A549 (cell line): ENCODE measurements around the gene RYR3. TPM values are rescaled to one million over a fixed set of nuclear protein-coding genes. Genes with fewer than 3 reads are reported as not detected.

Experiments used
- ATAC-seq, 2 experiments: fragments of 200-7000 bp in 1 of 2; fragments of >200 bp in 1 of 2; cut with Nextera tagmentation in 1 of 2; cut with Tn5 transposase in 1 of 2; 3 replicates each; pipeline versions ENCODE4 v1.8.0 to v1.9.1; 2018 to 2020; ENCODE audit warnings: mild to moderate bottlenecking in 1 of 2, moderate library complexity in 1 of 2
- CTCF ChIA-PET: fragments of 300-600 bp; sonication (Branson Sonifier 250); formaldehyde crosslinking; extraction: SDS; loops from one replicate; lab custom pipeline; 2021; ENCODE audit warnings: antibody characterized with exemption, inconsistent platforms; lab: Yijun Ruan, JAX
- POLR2A ChIA-PET: fragments of 350-600 bp; formaldehyde crosslinking; extraction: SDS; loops from one replicate; lab custom pipeline; 2021; ENCODE audit warnings: antibody characterized with exemption, inconsistent platforms; lab: Yijun Ruan, JAX
- DNase-seq, 2 experiments: peaks; one replicate each; pipeline versions ENCODE4 v3.0.0 to v3.0.0-alpha.2; 2011 to 2016; ENCODE audit warnings: low read depth in 1 of 2, low spot score in 1 of 2
- FAIRE-seq: peaks from 2 replicates; lab custom pipeline; 2011; peaks lifted over from hg19 to GRCh38; lab: Jason Lieb, UNC
- H3K27ac ChIP-seq, 2 experiments: fragments of >200 bp; sonication (Bioruptor Twin); formaldehyde crosslinking; 3 replicates each; pipeline ENCODE4 v1.5.1; 2016 to 2017
- H3K4me1 ChIP-seq: fragments of >200 bp; sonication (Bioruptor Twin); formaldehyde crosslinking; 3 replicates; pipeline ENCODE4 v1.6.1; 2016
- H3K4me2 ChIP-seq: fragments of >200 bp; sonication (Bioruptor Twin); formaldehyde crosslinking; 3 replicates; pipeline ENCODE4 v1.6.1; 2016
- H3K4me3 ChIP-seq: fragments of >200 bp; sonication (Bioruptor Twin); formaldehyde crosslinking; 3 replicates; pipeline ENCODE4 v1.5.1; 2016
- H3K9me3 ChIP-seq: fragments of >200 bp; sonication (Bioruptor Twin); formaldehyde crosslinking; 3 replicates; pipeline ENCODE4 v1.6.1; 2016
- ATOH8 ChIP-seq: fragments of 250-450 bp; sonication (Bioruptor Pico); IDR thresholded peaks from 2 replicates; pipeline ENCODE4 v1.5.0; 2020; ENCODE audit warnings: low read depth, mild to moderate bottlenecking, moderate library complexity
- CBX2 ChIP-seq: fragments of 200-600 bp; sonication (generic); IDR thresholded peaks from 2 replicates; pipeline ENCODE4 v1.6.1; 2016; ENCODE audit warnings: low read depth, mild to moderate bottlenecking, borderline replicate concordance
- CHD2 ChIP-seq: fragments of 150-350 bp; IDR thresholded peaks from 2 replicates; pipeline ENCODE4 v1.6.1; 2014; ENCODE audit warnings: low read length; ENCODE audit not compliant: partially characterized antibody
- CHD4 ChIP-seq: fragments of 200-600 bp; sonication (generic); IDR thresholded peaks from 2 replicates; pipeline ENCODE4 v1.6.1; 2016; ENCODE audit warnings: antibody characterized with exemption, mild to moderate bottlenecking, borderline replicate concordance
- EHMT2 ChIP-seq: fragments of 200-600 bp; sonication (generic); IDR thresholded peaks from 2 replicates; pipeline ENCODE4 v1.6.1; 2016; ENCODE audit warnings: antibody characterized with exemption, low read depth, mild to moderate bottlenecking, moderate library complexity
- EP300 ChIP-seq, 2 experiments: fragments of >200 bp; sonication (Bioruptor Twin); formaldehyde crosslinking; IDR thresholded peaks; 2 replicates in 1 of 2; 3 replicates in 1 of 2; pipeline ENCODE4 v1.6.1; 2016 to 2017
- ESRRA ChIP-seq: fragments of 150-350 bp; IDR thresholded peaks from 2 replicates; pipeline ENCODE4 v1.6.1; 2014; ENCODE audit warnings: mild to moderate bottlenecking, low read length, borderline replicate concordance
- FOXS1 ChIP-seq: fragments of 250-450 bp; sonication (Bioruptor Pico); IDR thresholded peaks from 2 replicates; pipeline ENCODE4 v1.5.0; 2020; ENCODE audit warnings: mild to moderate bottlenecking, moderate library complexity
- GATA3 ChIP-seq: IDR thresholded peaks from 2 replicates; pipeline ENCODE4 v1.6.1; 2012; ENCODE audit warnings: borderline replicate concordance
- HDAC2 ChIP-seq: fragments of 200-600 bp; sonication (generic); IDR thresholded peaks from 2 replicates; pipeline ENCODE4 v1.6.1; 2016
- HES2 ChIP-seq: fragments of >200 bp; sonication (Bioruptor Twin); formaldehyde crosslinking; IDR thresholded peaks from 2 replicates; pipeline ENCODE4 v1.6.1; 2016
- NR3C1 ChIP-seq: fragments of >200 bp; sonication (Bioruptor Twin); formaldehyde crosslinking; IDR thresholded peaks from 3 replicates; pipeline ENCODE4 v1.6.1; 2017
- RAD21 ChIP-seq, 2 experiments: fragments of >200 bp in 1 of 2; sonication (Bioruptor Twin) in 1 of 2; formaldehyde crosslinking in 1 of 2; IDR thresholded peaks in 1 of 2; conservative IDR thresholded peaks in 1 of 2; 2 replicates in 1 of 2; 3 replicates in 1 of 2; pipeline ENCODE4 v1.6.1; 2012 to 2018; ENCODE audit warnings: inconsistent platforms in 1 of 2
- RFX5 ChIP-seq: fragments of 450-650 bp; IDR thresholded peaks from 2 replicates; pipeline ENCODE4 v1.7.1; 2014; ENCODE audit warnings: antibody characterized with exemption, mild to moderate bottlenecking, moderate library complexity
- SMC3 ChIP-seq: fragments of >200 bp; sonication (Bioruptor Twin); formaldehyde crosslinking; IDR thresholded peaks from 3 replicates; pipeline ENCODE4 v1.6.1; 2018; ENCODE audit warnings: inconsistent platforms
- TP53 ChIP-seq: fragments of 250-450 bp; sonication (Bioruptor Pico); IDR thresholded peaks from 2 replicates; pipeline ENCODE4 v1.5.0; 2021; ENCODE audit warnings: mild to moderate bottlenecking, moderate library complexity
- ZFP36 ChIP-seq: fragments of 450-650 bp; IDR thresholded peaks from 2 replicates; pipeline ENCODE4 v1.6.1; 2014; ENCODE audit warnings: borderline replicate concordance; ENCODE audit not compliant: partially characterized antibody
- ZNF302 ChIP-seq: fragments of 250-450 bp; sonication (Bioruptor Pico); IDR thresholded peaks from 2 replicates; pipeline ENCODE4 v1.9.0; 2021; ENCODE audit warnings: inconsistent platforms, mild to moderate bottlenecking, moderate library complexity
- ZSCAN20 ChIP-seq: fragments of 250-450 bp; sonication (Bioruptor Pico); IDR thresholded peaks from 2 replicates; pipeline ENCODE4 v1.8.0; 2022; ENCODE audit warnings: mild to moderate bottlenecking, moderate library complexity
- WGBS: methylation state at CpG from one replicate; pipeline ENCODE4 v1.1.6; 2017; ENCODE audit errors: missing lambda C conversion rate; 5-methylcytosine and 5-hydroxymethylcytosine counted together
- polyA plus RNA-seq, 4 experiments: library from polyadenylated mRNA; depleted of rRNA in 3 of 4; stranded (reverse); fragments of >200 nt; fragmentation: RNase III in 1 of 4; extraction: RNeasy Plus Mini Kit Qiagen cat#74134 plus additional on column Dnase treatment in 1 of 4; gene quantifications; 2 replicates in 3 of 4; 3 replicates in 1 of 4; pipeline ENCODE4 v1.2.3, GENCODE V29; 2011 to 2017

Gene RYR3
- polyA plus RNA-seq, 2 of the 4 experiments (the other 2 are of a cell fraction): 0.03 TPM; not detected in 1

GRCh38 chr15:33344530-33344929 is 33.8 kb downstream of the RYR3 start:
- CTCF ChIA-PET: interaction anchor here (0.8 kb wide), 1 partner anchor 39 kb away, joined by 3 read pairs; no protein-coding TSS in a partner anchor
- Histone ChIP-seq H3K4me2 (no peak overlapping the region), H3K9me3 (no peaks in the 10 kb centered on the region), H3K4me1 (no peaks in the 10 kb centered on the region), H3K4me3 (no peak overlapping the region), H3K27ac (no peak overlapping the region)
- POLR2A ChIA-PET: no interaction called here
- WGBS: 8% methylated on average over 1 of the region's 1 CpG
- ATAC-seq (no peak), FAIRE-seq (no peak), DNase-seq (no peak)
- TF ChIP-seq RAD21 (conservative IDR thresholded peaks at IDR 0.05 in 1 of 2, IDR thresholded peaks at IDR 0.05 in 1 of 2) (no peak), CBX2 (no peak)

GRCh38 chr15:33354411-33354810 is 43.6 kb downstream of the RYR3 start:
- ChIA-PET POLR2A (no interaction called here), CTCF (no interaction called here)
- FAIRE-seq: no peak
- Histone ChIP-seq H3K4me1 (no peaks in the 10 kb centered on the region), H3K4me3 (no peak overlapping the region), H3K4me2 (no peak overlapping the region), H3K9me3 (no peaks in the 10 kb centered on the region), H3K27ac (no peak overlapping the region)
- WGBS: 10% methylated on average over 1 of the region's 1 CpG
- ATAC-seq: no peak
- no peak for DNase-seq
- TF ChIP-seq SMC3: no peak
- TF ChIP-seq ATOH8 (CRISPR knock-in tag): no peak
- TF ChIP-seq ZSCAN20 (CRISPR knock-in tag): no peak
- no peak for TF ChIP-seq EHMT2
- TF ChIP-seq EP300 (IDR thresholded peaks at IDR 0.05): no peak
- TF ChIP-seq ZNF302: no peak
- TF ChIP-seq TP53 (CRISPR knock-in tag): no peak
- no peak for TF ChIP-seq GATA3
- no peak for TF ChIP-seq HDAC2

DNA sequence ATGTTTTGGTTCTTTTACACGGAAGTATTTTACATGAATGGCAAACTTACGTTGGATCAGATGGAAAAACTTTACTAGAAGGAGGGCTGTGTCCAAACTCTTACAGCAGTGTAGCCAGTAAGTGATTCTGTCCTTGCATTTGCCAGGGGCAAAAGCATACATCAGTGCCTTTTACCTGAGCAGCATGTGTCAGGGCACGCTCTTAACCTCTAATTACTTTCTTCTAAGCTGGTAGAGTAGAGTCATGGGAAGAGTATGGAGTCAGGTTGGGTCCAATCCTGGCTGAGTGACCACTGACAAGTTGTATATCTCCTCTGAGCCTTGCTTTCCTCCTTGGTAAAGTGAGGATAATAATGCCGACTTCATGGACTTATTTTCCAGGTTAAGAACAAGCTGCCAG is 47.1 kb downstream of the RYR3 start:
- POLR2A ChIA-PET: no interaction called here
- CTCF ChIA-PET: no interaction called here
- H3K9me3 ChIP-seq: no peaks in the 10 kb centered on the region
- FAIRE-seq (no peak), DNase-seq (no peak), ATAC-seq (no peak)
- WGBS: 2% methylated on average over 4 of the region's 4 CpGs
- H3K4me2 ChIP-seq: no peak overlapping the region
- no peak overlapping the region for H3K27ac ChIP-seq
- no peak overlapping the region for H3K4me3 ChIP-seq
- TF ChIP-seq CHD2: no peak
- H3K4me1 ChIP-seq: no peaks in the 10 kb centered on the region

DNA sequence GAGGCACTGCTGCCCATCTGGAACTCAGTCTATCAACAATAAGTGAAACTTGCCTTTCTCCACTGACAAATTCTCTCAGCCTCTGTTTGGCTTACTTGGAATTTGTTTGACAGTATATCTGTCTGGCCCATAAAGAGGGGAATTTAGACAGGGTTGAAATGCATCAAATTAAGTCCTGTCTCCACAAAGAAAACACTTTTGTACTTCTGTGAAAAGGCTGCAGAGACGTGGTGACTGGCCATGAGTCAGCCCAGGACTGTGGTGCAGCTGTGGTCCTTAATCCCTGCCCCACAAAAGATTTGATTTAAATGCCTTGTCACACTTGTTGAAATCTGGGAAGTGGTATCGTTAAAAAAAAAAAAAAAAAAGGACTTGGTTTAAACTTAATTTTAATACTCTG is 47.5 kb downstream of the RYR3 start:
- no peak for ATAC-seq
- TF ChIP-seq RFX5 (no peak), FOXS1 (CRISPR knock-in tag) (no peak), ZFP36 (no peak), NR3C1 (no peak)
- TF ChIP-seq, all 56 proteins: peak for 0
- no peak overlapping the region for H3K27ac ChIP-seq
- FAIRE-seq (no peak), DNase-seq (no peak)
- H3K4me3 ChIP-seq: no peak overlapping the region
- 14% methylated on average over 2 of the region's 2 CpGs for WGBS
- no peaks in the 10 kb centered on the region for H3K4me1 ChIP-seq
- POLR2A ChIA-PET: no interaction called here
- no peaks in the 10 kb centered on the region for H3K9me3 ChIP-seq
- no peak overlapping the region for H3K4me2 ChIP-seq
- CTCF ChIA-PET: no interaction called here

- H3K4me1 ChIP-seq: no peaks in the 10 kb centered on the region
- POLR2A ChIA-PET: no interaction called here
- DNase-seq: no peak
- no peak for TF ChIP-seq HES2
- no peak for TF ChIP-seq CHD2
- TF ChIP-seq ESRRA: no peak
- TF ChIP-seq CHD4: no peak
- TF ChIP-seq, all 56 proteins: peak for 0
- no peak for FAIRE-seq
- H3K9me3 ChIP-seq: no peaks in the 10 kb centered on the region
- no peak overlapping the region for H3K4me3 ChIP-seq
- 0% methylated on average over 1 of the region's 1 CpG for WGBS
- H3K4me2 ChIP-seq: no peak overlapping the region
- CTCF ChIA-PET: interaction anchor here (1.5 kb wide), 1 partner anchor 8 kb away, joined by 5 read pairs; no protein-coding TSS in a partner anchor
- no peak overlapping the region for H3K27ac ChIP-seq
- no peak for ATAC-seq
These were observed 50.1 kb downstream of the RYR3 start for GRCh38 chr15:33360886-33361285.
